ENCODE results near the gene DAPK1.

DAPK1 gene

GRCh38 chr9:87751423-87751822, 253.8 kb downstream of the DAPK1 start:
- Histone ChIP-seq H3K27ac (no peak overlapping the region), H3K4me3 (IDR thresholded peaks at IDR 0.05; ENCODE audit: insufficient read depth, low read depth, low read length) (no peak overlapping the region), H2AFZ (ENCODE audit: low read depth) (no peak overlapping the region), H3K9ac (no peak overlapping the region), H3K36me3 (ENCODE audit: insufficient read depth) (no peaks in the 10 kb centered on the region), H3K4me1 (ENCODE audit: low read depth, poor library complexity, severe bottlenecking) (no peaks in the 10 kb centered on the region), H3K4me2 (no peak overlapping the region), H3K79me2 (ENCODE audit: insufficient read depth, low read depth) (no peaks in the 10 kb centered on the region), H3K27me3 (ENCODE audit: insufficient read depth, low read depth) (no peaks in the 10 kb centered on the region), H4K20me1 (ENCODE audit: insufficient read depth) (no peaks in the 10 kb centered on the region)
- TF ChIP-seq CTCF (conservative IDR thresholded peaks at IDR 0.05; ENCODE audit: low read depth, low read length): no peak

GRCh38 chr9:87751868-87752267, 254.2 kb downstream of the DAPK1 start:
- Histone ChIP-seq H2AFZ (ENCODE audit: low read depth) (no peak overlapping the region), H3K4me3 (IDR thresholded peaks at IDR 0.05; ENCODE audit: insufficient read depth, low read depth, low read length) (no peak overlapping the region)

GRCh38 chr9:87753313-87753712, 255.6 kb downstream of the DAPK1 start:
- no peaks in the 10 kb centered on the region for H3K36me3 ChIP-seq (ENCODE audit: insufficient read depth)
- no peak overlapping the region for H3K27ac ChIP-seq
- H3K9ac ChIP-seq: no peak overlapping the region
- no peaks in the 10 kb centered on the region for H3K27me3 ChIP-seq (ENCODE audit: insufficient read depth, low read depth)
- H3K4me1 ChIP-seq (ENCODE audit: low read depth, poor library complexity, severe bottlenecking): no peaks in the 10 kb centered on the region
- no peak for TF ChIP-seq CTCF (conservative IDR thresholded peaks at IDR 0.05; ENCODE audit: low read depth, low read length)
- H3K79me2 ChIP-seq (ENCODE audit: insufficient read depth, low read depth): no peaks in the 10 kb centered on the region
- H4K20me1 ChIP-seq (ENCODE audit: insufficient read depth): no peaks in the 10 kb centered on the region
- H2AFZ ChIP-seq (ENCODE audit: low read depth): no peak overlapping the region
- H3K4me3 ChIP-seq (IDR thresholded peaks at IDR 0.05; ENCODE audit: insufficient read depth, low read depth, low read length): no peak overlapping the region
- no peak overlapping the region for H3K4me2 ChIP-seq

More at GRCh38 chr9:87751868-87752267, 254.2 kb downstream of the DAPK1 start:
- Histone ChIP-seq H3K27me3 (ENCODE audit: insufficient read depth, low read depth) (no peaks in the 10 kb centered on the region), H3K9ac (no peak overlapping the region), H3K4me2 (no peak overlapping the region), H3K79me2 (ENCODE audit: insufficient read depth, low read depth) (no peaks in the 10 kb centered on the region), H3K36me3 (ENCODE audit: insufficient read depth) (no peaks in the 10 kb centered on the region), H3K4me1 (ENCODE audit: low read depth, poor library complexity, severe bottlenecking) (no peaks in the 10 kb centered on the region), H3K27ac (no peak overlapping the region), H4K20me1 (ENCODE audit: insufficient read depth) (no peaks in the 10 kb centered on the region)
- no peak for TF ChIP-seq CTCF (conservative IDR thresholded peaks at IDR 0.05; ENCODE audit: low read depth, low read length)
